GM23248 (cell line): ENCODE results near the gene PODXL2. TPM values are rescaled to one million over a fixed set of nuclear protein-coding genes. Genes with fewer than 3 reads are reported as not detected.

Source experiments
- DNase-seq: peaks from one replicate; pipeline ENCODE4 v3.0.0-alpha.2; 2015
- H2AFZ ChIP-seq: fragments of 200-600 bp; sonication (generic); 2 replicates; pipeline ENCODE4 v1.6.1; 2016; ENCODE audit warnings: antibody characterized with exemption
- H3F3A ChIP-seq: fragments of 200-600 bp; sonication (generic); 2 replicates; pipeline ENCODE4 v1.6.1; 2016; ENCODE audit warnings: mild to moderate bottlenecking, antibody characterized with exemption, mixed run types; ENCODE audit not compliant: insufficient read depth
- H3K27ac ChIP-seq: fragments of 200-600 bp; sonication (generic); 2 replicates; pipeline ENCODE4 v1.5.1; 2016; ENCODE audit warnings: mild to moderate bottlenecking
- H3K27me3 ChIP-seq: fragments of 200-600 bp; sonication (generic); replicated peaks from 2 replicates; pipeline ENCODE4 v1.6.1; 2016; ENCODE audit warnings: mild to moderate bottlenecking; ENCODE audit not compliant: insufficient read depth
- H3K36me3 ChIP-seq: fragments of 200-600 bp; sonication (generic); 2 replicates; pipeline ENCODE4 v1.6.1; 2016; ENCODE audit warnings: low read depth, mild to moderate bottlenecking
- H3K4me1 ChIP-seq: fragments of 200-600 bp; sonication (generic); 2 replicates; pipeline ENCODE4 v1.6.1; 2016; ENCODE audit warnings: mild to moderate bottlenecking; ENCODE audit not compliant: insufficient read depth
- H3K4me2 ChIP-seq: fragments of 200-600 bp; sonication (generic); one replicate; pipeline ENCODE4 v1.6.1; 2016; ENCODE audit warnings: mild to moderate bottlenecking; ENCODE audit not compliant: unreplicated experiment
- H3K4me3 ChIP-seq: fragments of 200-600 bp; sonication (generic); 2 replicates; pipeline ENCODE4 v1.5.1; 2016; ENCODE audit warnings: mild to moderate bottlenecking
- H3K79me2 ChIP-seq: fragments of 200-600 bp; sonication (generic); 2 replicates; pipeline ENCODE4 v1.6.1; 2016; ENCODE audit warnings: mild to moderate bottlenecking; ENCODE audit not compliant: insufficient read depth
- H3K9ac ChIP-seq: fragments of 200-600 bp; sonication (generic); 2 replicates; pipeline ENCODE4 v1.6.1; 2016; ENCODE audit warnings: mild to moderate bottlenecking
- H3K9me2 ChIP-seq: fragments of 200-600 bp; sonication (generic); 2 replicates; pipeline ENCODE4 v1.6.1; 2016; ENCODE audit warnings: mixed run types, mild to moderate bottlenecking, moderate library complexity; ENCODE audit not compliant: insufficient read depth
- H3K9me3 ChIP-seq: fragments of 200-600 bp; sonication (generic); one replicate; pipeline ENCODE4 v1.6.1; 2017; ENCODE audit warnings: low read depth
- H4K20me1 ChIP-seq: fragments of 200-600 bp; sonication (generic); 2 replicates; pipeline ENCODE4 v1.6.0; 2016; ENCODE audit not compliant: insufficient read depth
- EZH2 ChIP-seq: fragments of 200-600 bp; sonication (generic); IDR thresholded peaks from 2 replicates; pipeline ENCODE4 v1.6.1; 2018; ENCODE audit warnings: antibody characterized with exemption, mild to moderate bottlenecking; ENCODE audit not compliant: insufficient read depth, poor library complexity, severe bottlenecking
- EZH2phosphoT487 ChIP-seq: fragments of 200-600 bp; sonication (generic); IDR thresholded peaks from 2 replicates; pipeline ENCODE4 v1.6.1; 2018; ENCODE audit warnings: antibody characterized with exemption, moderate library complexity, mild to moderate bottlenecking, low read depth; ENCODE audit not compliant: insufficient read depth
- WGBS, 2 experiments: methylation state at CpG; one replicate each; pipeline ENCODE4 v1.1.6; 2015 to 2017; ENCODE audit warnings: low lambda C conversion rate in 2 of 2, low coverage in 1 of 2; ENCODE audit errors: missing lambda C conversion rate in 2 of 2; 5-methylcytosine and 5-hydroxymethylcytosine counted together
- in situ Hi-C: fragments of 300-500 bp; cut with MboI; formaldehyde crosslinking; loops from 2 replicates; pipeline ENCODE4 v1.15.0; 2020
- polyA plus RNA-seq: library from polyadenylated mRNA; unstranded; fragments of >200 nt; fragmentation: Nextera tagmentation; extraction: Ambion mirVana; gene quantifications from 2 replicates; pipeline ENCODE4 v1.2.1, GENCODE V29; 2016
- total RNA-seq: library from RNA; depleted of rRNA; stranded (reverse); fragments of >200 nt; shearing (Covaris generic); gene quantifications from 2 replicates; pipeline ENCODE4 v1.2.3, GENCODE V29; 2014

The PODXL2 gene
- total and polyA plus RNA-seq, 2 experiments from 2014 or later = 1.8 to 2.5 TPM

DNA sequence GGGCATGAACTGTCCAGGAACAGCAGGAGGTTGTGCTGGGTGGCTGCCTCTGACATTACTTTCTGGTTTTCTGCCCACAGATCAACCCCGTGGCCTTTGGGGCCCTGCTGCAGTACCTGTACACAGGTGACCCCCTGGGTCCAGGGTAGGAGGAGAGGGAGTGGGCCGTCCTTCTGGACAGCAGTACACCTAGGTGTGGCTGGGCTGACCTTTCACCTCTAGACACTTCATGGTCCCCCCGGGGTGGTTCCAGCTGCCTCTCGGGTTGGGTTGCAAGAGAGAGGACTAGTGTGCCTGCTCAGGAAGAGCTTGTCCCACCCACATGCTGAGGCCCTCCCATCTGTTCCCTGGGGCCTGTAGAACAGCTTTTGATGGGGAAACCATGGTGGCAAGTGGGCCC is 47.5 kb downstream of the PODXL2 start:
- Histone ChIP-seq H3K4me2 (no peak overlapping the region), H4K20me1 (no peaks in the 10 kb centered on the region), H3F3A (no peaks in the 10 kb centered on the region), H3K4me1 (no peaks in the 10 kb centered on the region), H2AFZ (no peak overlapping the region), H3K79me2 (peaks cover 9% of the 10 kb centered on the region; the same call in 1 of the 2 replicates), H3K36me3 (no peaks in the 10 kb centered on the region), H3K9me2 (no peaks in the 10 kb centered on the region), H3K9ac (no peak overlapping the region), H3K27me3 (no peaks in the 10 kb centered on the region), H3K4me3 (no peak overlapping the region), H3K9me3 (no peaks in the 10 kb centered on the region), H3K27ac (no peak overlapping the region)
- in situ Hi-C loops = no loop called here
- no peak for DNase-seq
- 79 to 93% methylated on average over 4 of the region's 4 CpGs for WGBS, 2 experiments
- no peak for TF ChIP-seq EZH2
- TF ChIP-seq EZH2phosphoT487 = no peak

GRCh38 chr3:127676921-127677351 is 48.0 kb downstream of the PODXL2 start:
- in situ Hi-C loops = no loop called here
- Histone ChIP-seq H3K9me3 (no peaks in the 10 kb centered on the region), H3K79me2 (peaks cover 9% of the 10 kb centered on the region; the same call in 1 of the 2 replicates), H3K9ac (no peak overlapping the region), H3F3A (no peaks in the 10 kb centered on the region), H3K4me1 (no peaks in the 10 kb centered on the region), H2AFZ (no peak overlapping the region), H3K27ac (no peak overlapping the region), H3K9me2 (no peaks in the 10 kb centered on the region), H3K4me2 (no peak overlapping the region), H3K4me3 (no peak overlapping the region), H4K20me1 (no peaks in the 10 kb centered on the region), H3K27me3 (no peaks in the 10 kb centered on the region), H3K36me3 (no peaks in the 10 kb centered on the region)
- DNase-seq = no peak
- TF ChIP-seq EZH2 (no peak), EZH2phosphoT487 (no peak)
- WGBS, 2 experiments = 92% methylated on average over 16 to 20 of the region's 21 CpGs

DNA sequence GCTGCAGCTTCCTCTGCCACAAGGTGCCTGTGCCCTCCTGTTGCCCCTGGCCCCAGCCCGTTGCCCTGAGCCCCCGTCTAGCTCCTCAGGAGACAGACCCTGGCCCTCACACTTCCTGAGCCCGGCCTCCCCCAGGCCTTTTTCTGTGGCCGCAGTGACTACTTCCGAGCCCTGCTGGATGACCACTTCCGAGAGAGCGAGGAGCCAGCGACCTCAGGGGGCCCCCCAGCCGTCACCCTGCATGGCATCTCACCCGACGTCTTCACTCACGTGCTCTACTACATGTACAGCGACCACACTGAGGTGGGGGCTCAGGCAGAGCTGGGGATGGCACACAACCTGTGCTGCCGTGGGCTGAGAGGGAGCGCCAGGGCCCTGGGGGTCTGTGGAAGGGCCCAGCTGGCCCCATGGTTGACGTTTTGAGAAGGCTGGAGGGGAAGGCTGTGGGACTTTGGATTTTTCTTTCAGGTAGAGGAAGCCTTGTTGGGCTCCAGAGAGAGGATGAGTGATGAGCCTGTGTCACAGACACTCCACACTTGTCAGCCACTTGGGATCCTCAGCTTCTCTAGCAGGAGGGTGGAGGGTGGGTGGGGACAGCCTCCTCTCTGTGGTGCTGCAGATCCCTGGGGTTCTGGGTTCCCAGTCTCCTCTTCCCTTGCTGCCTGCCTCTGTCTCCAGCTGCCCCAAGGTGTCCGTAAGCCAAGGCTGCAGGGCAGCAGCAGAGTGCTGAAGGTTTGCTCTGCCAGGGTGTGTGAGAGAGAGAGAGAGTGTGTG is 48.7 kb downstream of the PODXL2 start:
- Histone ChIP-seq H3K27me3 (no peaks in the 10 kb centered on the region), H3K9me2 (no peaks in the 10 kb centered on the region), H3K9me3 (no peaks in the 10 kb centered on the region), H3K4me1 (no peaks in the 10 kb centered on the region), H4K20me1 (no peaks in the 10 kb centered on the region), H3F3A (no peaks in the 10 kb centered on the region), H3K4me3 (no peak overlapping the region), H3K4me2 (no peak overlapping the region), H2AFZ (no peak overlapping the region), H3K79me2 (peaks cover 9% of the 10 kb centered on the region; the same call in 1 of the 2 replicates), H3K9ac (no peak overlapping the region), H3K36me3 (no peaks in the 10 kb centered on the region), H3K27ac (no peak overlapping the region)
- 91 to 95% methylated on average over 17 of the region's 17 CpGs for WGBS, 2 experiments
- no peak for DNase-seq
- TF ChIP-seq EZH2 (no peak), EZH2phosphoT487 (no peak)
- in situ Hi-C loops = no loop called here

DNA sequence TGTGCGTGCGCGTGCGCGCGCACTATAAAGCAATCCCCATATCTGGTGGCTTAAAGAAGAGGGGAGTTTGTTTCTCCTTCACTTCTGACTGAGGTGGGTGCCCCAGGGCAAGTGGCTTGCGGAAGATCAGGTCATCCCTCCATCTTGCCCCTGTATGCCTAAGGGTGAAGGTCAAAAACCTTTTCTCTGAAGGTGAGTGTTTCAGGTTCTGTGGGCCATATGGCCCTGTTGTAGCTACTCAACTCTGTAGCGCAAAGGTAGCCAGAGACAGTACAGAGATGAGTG is 49.3 kb downstream of the PODXL2 start:
- no peak overlapping the region for H3K27ac ChIP-seq
- in situ Hi-C loops = no loop called here
- peaks cover 9% of the 10 kb centered on the region; the same call in 1 of the 2 replicates for H3K79me2 ChIP-seq
- no peaks in the 10 kb centered on the region; the same call in 1 of the 2 replicates for H3K4me1 ChIP-seq
- H4K20me1 ChIP-seq = no peaks in the 10 kb centered on the region
- H3K36me3 ChIP-seq = no peaks in the 10 kb centered on the region
- H2AFZ ChIP-seq = no peak overlapping the region
- no peak overlapping the region for H3K4me3 ChIP-seq
- H3K9me2 ChIP-seq = no peaks in the 10 kb centered on the region
- H3K4me2 ChIP-seq = no peak overlapping the region
- 97 to 98% methylated on average over 8 of the region's 8 CpGs for WGBS, 2 experiments
- TF ChIP-seq EZH2phosphoT487 = no peak
- TF ChIP-seq EZH2 = no peak
- no peaks in the 10 kb centered on the region for H3K27me3 ChIP-seq
- DNase-seq = no peak
- no peaks in the 10 kb centered on the region for H3K9me3 ChIP-seq
- no peak overlapping the region for H3K9ac ChIP-seq
- no peaks in the 10 kb centered on the region for H3F3A ChIP-seq
